ENCODE data around the gene PLA1A.

- TF ChIP-seq CTCF (IDR thresholded peaks at IDR 0.05; ENCODE audit: low read length), result no peak
- TF ChIP-seq EZH2 (IDR thresholded peaks at IDR 0.05; ENCODE audit: borderline replicate concordance, low read length), result no peak
Measured at GRCh38 chr3:119672776-119673175, 75.1 kb downstream of the PLA1A start.
